SK-N-SH (cell line): ENCODE measurements around the gene PIP4K2A. TPM values are rescaled to one million over a fixed set of nuclear protein-coding genes. Genes with fewer than 3 reads are reported as not detected.

Experiments
- CTCF ChIA-PET: fragments of 300-600, 350-600 bp; formaldehyde crosslinking; extraction: SDS; loops from one replicate; lab custom pipeline; 2021; lab: Yijun Ruan, JAX
- POLR2A ChIA-PET: fragments of 350-600 bp; sonication (Branson Sonifier 250); formaldehyde crosslinking; extraction: SDS; loops from one replicate; lab custom pipeline; 2020; ENCODE audit warnings: antibody characterized with exemption, inconsistent platforms; lab: Yijun Ruan, JAX
- DNase-seq: peaks from one replicate; pipeline ENCODE4 v3.0.0; 2012
- H2AFZ ChIP-seq: fragments of 200-600 bp; sonication (generic); 2 replicates; pipeline ENCODE4 v1.8.1; 2016; ENCODE audit warnings: antibody characterized with exemption, mild to moderate bottlenecking, low read depth
- H3F3A ChIP-seq: fragments of 200-600 bp; sonication (generic); replicated peaks from 2 replicates; pipeline ENCODE3; 2016; ENCODE audit warnings: antibody characterized with exemption, mild to moderate bottlenecking; ENCODE audit not compliant: insufficient read depth
- H3K27ac ChIP-seq, 2 experiments: fragments of 200-500 bp in 1 of 2; fragments of 200-600 bp in 1 of 2; sonication (Bioruptor generic) in 1 of 2; sonication (generic), shearing (Covaris generic) in 1 of 2; 2 replicates each; pipeline versions ENCODE4 v1.5.1 to v1.6.1; 2014 to 2016; ENCODE audit warnings: low read depth in 2 of 2, inconsistent platforms in 1 of 2, low read length in 1 of 2, mild to moderate bottlenecking in 1 of 2, mixed read lengths in 1 of 2
- H3K27me3 ChIP-seq: fragments of 200-600 bp; sonication (generic), shearing (Covaris generic); 2 replicates; pipeline ENCODE4 v1.6.1; 2016; ENCODE audit warnings: mixed run types; ENCODE audit not compliant: insufficient read depth
- H3K36me3 ChIP-seq, 2 experiments: fragments of 200-500 bp in 1 of 2; fragments of 200-600 bp in 1 of 2; sonication (Bioruptor generic) in 1 of 2; sonication (generic) in 1 of 2; replicated peaks in 1 of 2; 2 replicates each; pipeline versions ENCODE3 to v1.5.1; 2014 to 2016; ENCODE audit warnings: low read length in 1 of 2, mild to moderate bottlenecking in 1 of 2; ENCODE audit not compliant: insufficient read depth in 2 of 2, control insufficient read depth in 1 of 2
- H3K4me1 ChIP-seq, 2 experiments: fragments of 200-500 bp in 1 of 2; fragments of 200-600 bp in 1 of 2; sonication (Bioruptor generic) in 1 of 2; sonication (generic), shearing (Covaris generic) in 1 of 2; 2 replicates each; pipeline versions ENCODE4 v1.5.1 to v1.6.1; 2014 to 2016; ENCODE audit warnings: low read depth in 1 of 2, low read length in 1 of 2, mixed run types in 1 of 2; ENCODE audit not compliant: insufficient read depth in 2 of 2, control insufficient read depth in 1 of 2
- H3K4me2 ChIP-seq: fragments of 200-600 bp; sonication (generic), shearing (Covaris generic); 2 replicates; pipeline ENCODE4 v1.6.1; 2017; ENCODE audit warnings: mixed run types
- H3K4me3 ChIP-seq, 2 experiments: fragments of 200-500 bp in 1 of 2; fragments of 200-600 bp in 1 of 2; sonication (Bioruptor generic) in 1 of 2; sonication (generic), shearing (Covaris generic) in 1 of 2; 2 replicates each; pipeline versions ENCODE4 v1.5.1 to v1.8.1; 2014 to 2016; ENCODE audit warnings: low read depth in 2 of 2, inconsistent platforms in 1 of 2, low read length in 1 of 2, mild to moderate bottlenecking in 1 of 2, mixed read lengths in 1 of 2, moderate library complexity in 1 of 2
- H3K79me2 ChIP-seq: fragments of 200-600 bp; sonication (generic); 2 replicates; pipeline ENCODE4 v1.8.1; 2017; ENCODE audit warnings: mild to moderate bottlenecking; ENCODE audit not compliant: insufficient read depth
- H3K9ac ChIP-seq: fragments of 200-600 bp; sonication (generic); 2 replicates; pipeline ENCODE4 v1.6.1; 2017; ENCODE audit warnings: mixed run types
- H3K9me2 ChIP-seq: fragments of 200-600 bp; sonication (generic); 2 replicates; pipeline ENCODE4 v1.6.1; 2017; ENCODE audit warnings: mixed run types
- H3K9me3 ChIP-seq: fragments of 200-600 bp; sonication (generic); 2 replicates; pipeline ENCODE4 v1.6.1; 2017; ENCODE audit warnings: mixed run types, mild to moderate bottlenecking, moderate library complexity
- H4K20me1 ChIP-seq: fragments of 200-600 bp; sonication (generic); 2 replicates; pipeline ENCODE4 v1.6.1; 2017; ENCODE audit warnings: mild to moderate bottlenecking, mixed run types; ENCODE audit not compliant: insufficient read depth
- CTCF ChIP-seq: fragments of 200-600 bp; sonication (generic); IDR thresholded peaks from 2 replicates; pipeline ENCODE4 v1.6.1; 2017; ENCODE audit warnings: antibody characterized with exemption, mild to moderate bottlenecking, moderate library complexity
- GATA2 ChIP-seq: sonication (generic); formaldehyde crosslinking; IDR thresholded peaks from 2 replicates; pipeline ENCODE4 v1.5.0; 2020; ENCODE audit warnings: mild to moderate bottlenecking, missing genetic modification reagents
- NRF1 ChIP-seq: IDR thresholded peaks from 2 replicates; pipeline ENCODE4 v1.6.1; 2012; ENCODE audit warnings: low read depth, mild to moderate bottlenecking, low read length
- REST ChIP-seq: IDR thresholded peaks from 2 replicates; pipeline ENCODE4 v1.6.1; 2012; ENCODE audit warnings: mild to moderate bottlenecking, low read depth, low read length, moderate library complexity
- RXRA ChIP-seq: IDR thresholded peaks from 2 replicates; pipeline ENCODE4 v1.4.0; 2012; ENCODE audit warnings: low read depth, mild to moderate bottlenecking, borderline replicate concordance
- TAF1 ChIP-seq: IDR thresholded peaks from 2 replicates; pipeline ENCODE4 v1.6.1; 2012; ENCODE audit warnings: low read depth, mild to moderate bottlenecking, low read length, moderate library complexity, borderline replicate concordance
- TCF12 ChIP-seq: IDR thresholded peaks from 2 replicates; pipeline ENCODE4 v1.4.0; 2012
- USF1 ChIP-seq: IDR thresholded peaks from 2 replicates; pipeline ENCODE4 v1.4.0; 2012; ENCODE audit warnings: low read depth, borderline replicate concordance
- WGBS: methylation state at CpG from one replicate; pipeline ENCODE4 v1.1.6; 2017; ENCODE audit warnings: low lambda C conversion rate; 5-methylcytosine and 5-hydroxymethylcytosine counted together
- polyA plus RNA-seq, 3 experiments: library from polyadenylated mRNA; depleted of rRNA; stranded (reverse); fragments of >200 nt; gene quantifications; 2 replicates each; pipeline ENCODE4 v1.2.3, GENCODE V29; 2012
- TF ChIP-seq, protein P1 (sequence below): fragments of 150-350 bp; IDR thresholded peaks from 2 replicates; pipeline ENCODE4 v1.6.1; 2017; ENCODE audit warnings: antibody characterized with exemption, low read length, low read depth, borderline replicate concordance
- TF ChIP-seq, protein P2 (sequence below): fragments of 150-350 bp; IDR thresholded peaks from 2 replicates; pipeline ENCODE4 v1.6.1; 2016; ENCODE audit warnings: mild to moderate bottlenecking, low read depth, low read length

Gene PIP4K2A
- polyA plus RNA-seq, 1 of the 3 experiments (the other 2 are of a cell fraction), result 10.8 TPM

GRCh38 chr10:22623633-22624253 lies 90.6 kb downstream of the PIP4K2A start (continued):
- TF ChIP-seq REST, result no peak

GRCh38 chr10:22622242-22622806 lies 92.1 kb downstream of the PIP4K2A start:
- CTCF ChIA-PET, result no interaction called here
- DNase-seq, result no peak
- H3K79me2 ChIP-seq, result peaks cover 61% of the 10 kb centered on the region
- no peak overlapping the region for H3K9ac ChIP-seq
- peaks cover 72% of the 10 kb centered on the region for H3F3A ChIP-seq
- no peaks in the 10 kb centered on the region for H3K27me3 ChIP-seq
- H3K4me2 ChIP-seq, result no peak overlapping the region
- peaks cover 3% of the 10 kb centered on the region; the same call in 1 of the 2 replicates for H4K20me1 ChIP-seq
- H3K9me2 ChIP-seq, result no peaks in the 10 kb centered on the region
- H3K4me1 ChIP-seq, result peaks cover 41 to 81% of the 10 kb centered on the region in 2 experiments
- POLR2A ChIA-PET, result no interaction called here
- WGBS, result 97% methylated on average over 13 of the region's 20 CpGs
- no peak overlapping the region for H3K27ac ChIP-seq
- no peaks in the 10 kb centered on the region for H3K9me3 ChIP-seq
- no peak overlapping the region for H3K4me3 ChIP-seq
- H3K36me3 ChIP-seq, result no peaks in the 10 kb centered on the region
- no peak overlapping the region for H2AFZ ChIP-seq
- TF ChIP-seq REST, result no peak
- no peak for TF ChIP-seq RXRA
- TF ChIP-seq TCF12, result no peak

DNA sequence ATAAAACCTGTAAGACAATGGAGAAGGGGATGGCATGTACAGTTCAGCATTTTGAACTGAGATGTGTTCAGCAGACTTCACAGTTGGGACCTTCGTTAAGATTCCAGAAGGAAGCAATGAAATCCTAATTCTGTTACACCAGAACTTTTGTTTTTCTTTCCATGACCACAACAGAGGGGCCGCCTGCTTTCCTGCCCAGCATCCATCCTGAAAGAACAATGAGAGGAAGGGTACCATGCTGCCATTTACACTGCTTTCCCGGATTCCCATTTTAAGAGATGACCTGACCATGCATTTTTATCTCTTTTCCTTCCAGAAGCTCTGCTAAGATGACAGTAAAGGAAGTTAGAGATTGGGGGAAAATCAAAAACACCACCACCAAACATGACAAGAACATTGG lies 92.7 kb downstream of the PIP4K2A start:
- H3K4me3 ChIP-seq, result no peak overlapping the region
- no peaks in the 10 kb centered on the region for H3K36me3 ChIP-seq
- 89% methylated on average over 3 of the region's 3 CpGs for WGBS
- H3K4me2 ChIP-seq, result 0 out of 2 replicates have a peak overlapping the region, but pooled peaks have one; percentile 57
- H3K79me2 ChIP-seq, result peaks cover 62% of the 10 kb centered on the region
- ChIA-PET CTCF (no interaction called here), POLR2A (no interaction called here)
- no peak overlapping the region for H2AFZ ChIP-seq
- no peaks in the 10 kb centered on the region for H3K9me2 ChIP-seq
- H3K9me3 ChIP-seq, result no peaks in the 10 kb centered on the region
- no peaks in the 10 kb centered on the region for H3K27me3 ChIP-seq
- no peaks in the 10 kb centered on the region; the same call in 1 of the 2 replicates for H4K20me1 ChIP-seq
- no peak for DNase-seq
- peak overlapping the region in 1 of 2 experiments; percentile 89; a peak in 1 of 4 replicates for H3K27ac ChIP-seq
- peaks cover 76% of the 10 kb centered on the region for H3F3A ChIP-seq
- peaks cover 41 to 81% of the 10 kb centered on the region in 2 experiments for H3K4me1 ChIP-seq
- no peak overlapping the region for H3K9ac ChIP-seq
- TF ChIP-seq NRF1 (no peak), USF1 (no peak), TAF1 (no peak), CTCF (no peak), GATA2 (CRISPR knock-in tag) (no peak)
- TF ChIP-seq, protein P1, sequence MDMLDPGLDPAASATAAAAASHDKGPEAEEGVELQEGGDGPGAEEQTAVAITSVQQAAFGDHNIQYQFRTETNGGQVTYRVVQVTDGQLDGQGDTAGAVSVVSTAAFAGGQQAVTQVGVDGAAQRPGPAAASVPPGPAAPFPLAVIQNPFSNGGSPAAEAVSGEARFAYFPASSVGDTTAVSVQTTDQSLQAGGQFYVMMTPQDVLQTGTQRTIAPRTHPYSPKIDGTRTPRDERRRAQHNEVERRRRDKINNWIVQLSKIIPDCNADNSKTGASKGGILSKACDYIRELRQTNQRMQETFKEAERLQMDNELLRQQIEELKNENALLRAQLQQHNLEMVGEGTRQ, result no peak
- TF ChIP-seq, protein P2, sequence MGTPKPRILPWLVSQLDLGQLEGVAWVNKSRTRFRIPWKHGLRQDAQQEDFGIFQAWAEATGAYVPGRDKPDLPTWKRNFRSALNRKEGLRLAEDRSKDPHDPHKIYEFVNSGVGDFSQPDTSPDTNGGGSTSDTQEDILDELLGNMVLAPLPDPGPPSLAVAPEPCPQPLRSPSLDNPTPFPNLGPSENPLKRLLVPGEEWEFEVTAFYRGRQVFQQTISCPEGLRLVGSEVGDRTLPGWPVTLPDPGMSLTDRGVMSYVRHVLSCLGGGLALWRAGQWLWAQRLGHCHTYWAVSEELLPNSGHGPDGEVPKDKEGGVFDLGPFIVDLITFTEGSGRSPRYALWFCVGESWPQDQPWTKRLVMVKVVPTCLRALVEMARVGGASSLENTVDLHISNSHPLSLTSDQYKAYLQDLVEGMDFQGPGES, result no peak
